UCSD-AML1 (cell line): ENCODE data around the gene CFAP410.
"Not testable (repeated sequence)": the region's sequence is repeated elsewhere in the genome, so short reads cannot be mapped to it uniquely, and the experiment has no call there.

ENCODE experiments used
- DNase-seq: peaks from one replicate; lab custom pipeline; 2025; ENCODE audit not compliant: unreplicated experiment; lab: John Stamatoyannopoulos, UW

CFAP410 gene

GRCh38 chr21:44288251-44289110, 50.7 kb downstream of the CFAP410 start:
- DNase-seq: no peak

GRCh38 chr21:44286716-44287632, 52.2 kb downstream of the CFAP410 start:
- no peak for DNase-seq

- no peak for DNase-seq
Observed at GRCh38 chr21:44286086-44286715, 53.0 kb downstream of the CFAP410 start.

GRCh38 chr21:44285138-44285992, 53.8 kb downstream of the CFAP410 start, which contains the start of gene AIRE:
TSS of gene AIRE (plus strand) at chr21:44285876. CDS start at chr21:44286007, 131 bp downstream.
- no peak for DNase-seq

- DNase-seq: no peak
Observed at GRCh38 chr21:44283948-44284347, 55.2 kb downstream of the CFAP410 start.

GRCh38 chr21:44283211-44283785, 55.9 kb downstream of the CFAP410 start:
- not testable (repeated sequence) for DNase-seq

- DNase-seq: no peak
Observed at GRCh38 chr21:44282370-44282769, 56.8 kb downstream of the CFAP410 start.

GRCh38 chr21:44281801-44282200, 57.4 kb downstream of the CFAP410 start:
- no peak for DNase-seq

GRCh38 chr21:44279354-44280260, 59.6 kb downstream of the CFAP410 start:
- no peak for DNase-seq
